Muscle layer of colon (tissue), 2 donors: ENCODE data around the gene PTPN22.
"Not testable (repeated sequence)": the region's sequence is repeated elsewhere in the genome, so short reads cannot be mapped to it uniquely, and the experiment has no call there.

Experiments
- H3K27ac ChIP-seq: one replicate; pipeline ENCODE4 v1.7.0; 2013; ENCODE audit warnings: low read depth, mild to moderate bottlenecking, low read length, moderate library complexity
- H3K27me3 ChIP-seq, 2 donors: one replicate each; pipeline ENCODE4 v1.7.0; 2013; ENCODE audit warnings: low read length in 2 of 2, mild to moderate bottlenecking in 2 of 2; ENCODE audit not compliant: insufficient read depth in 2 of 2, control insufficient read depth in 1 of 2
- H3K36me3 ChIP-seq: one replicate; pipeline ENCODE4 v1.7.0; 2013; ENCODE audit warnings: mild to moderate bottlenecking, low read length; ENCODE audit not compliant: insufficient read depth
- H3K4me1 ChIP-seq: one replicate; pipeline ENCODE4 v1.7.0; 2013; ENCODE audit warnings: mild to moderate bottlenecking, low read length; ENCODE audit not compliant: insufficient read depth
- H3K4me3 ChIP-seq, 2 donors: one replicate each; pipeline ENCODE4 v1.7.0; 2013; ENCODE audit warnings: low read length in 2 of 2, low read depth in 1 of 2, mild to moderate bottlenecking in 1 of 2, moderate library complexity in 1 of 2
- H3K9ac ChIP-seq: one replicate; pipeline ENCODE4 v1.7.0; 2013; ENCODE audit warnings: low read length
- H3K9me3 ChIP-seq: one replicate; pipeline ENCODE4 v1.7.0; 2013; ENCODE audit warnings: mild to moderate bottlenecking, low read length
- donor health status: abdominal sarcoma.
- donor health status: Adenocarcinoma of cecum.

PTPN22 gene

GRCh38 chr1:113859478-113860175 lies 11.9 kb downstream of the PTPN22 start:
- Histone ChIP-seq H3K9ac (no peak overlapping the region), H3K4me3 (no peak overlapping the region), H3K27ac (no peak overlapping the region)

GRCh38 chr1:113858982-113859381 lies 12.5 kb downstream of the PTPN22 start:
- Histone ChIP-seq H3K36me3 (no peaks in the 10 kb centered on the region), H3K9ac (no peak overlapping the region), H3K27ac (no peak overlapping the region), H3K27me3 (no peaks in the 10 kb centered on the region), H3K4me1 (no peaks in the 10 kb centered on the region), H3K4me3 (no peak overlapping the region), H3K9me3 (no peaks in the 10 kb centered on the region)

More at GRCh38 chr1:113859478-113860175, 11.9 kb downstream of the PTPN22 start:
- no peaks in the 10 kb centered on the region for H3K4me1 ChIP-seq
- H3K36me3 ChIP-seq: no peaks in the 10 kb centered on the region
- H3K27me3 ChIP-seq: no peaks in the 10 kb centered on the region
- no peaks in the 10 kb centered on the region for H3K9me3 ChIP-seq

- no peak overlapping the region for H3K4me3 ChIP-seq
- H3K27me3 ChIP-seq: no peaks in the 10 kb centered on the region
- no peaks in the 10 kb centered on the region for H3K36me3 ChIP-seq
- no peak overlapping the region for H3K27ac ChIP-seq
- no peaks in the 10 kb centered on the region for H3K4me1 ChIP-seq
- no peaks in the 10 kb centered on the region for H3K9me3 ChIP-seq
- no peak overlapping the region for H3K9ac ChIP-seq
Observed at GRCh38 chr1:113858418-113858817, 13.1 kb downstream of the PTPN22 start.

GRCh38 chr1:113857776-113858175 lies 13.7 kb downstream of the PTPN22 start:
- Histone ChIP-seq H3K36me3 (no peaks in the 10 kb centered on the region), H3K9me3 (no peaks in the 10 kb centered on the region), H3K27ac (no peak overlapping the region), H3K9ac (no peak overlapping the region), H3K27me3 (no peaks in the 10 kb centered on the region), H3K4me3 (no peak overlapping the region), H3K4me1 (no peaks in the 10 kb centered on the region)

- H3K27ac ChIP-seq: no peak overlapping the region
- no peak overlapping the region for H3K9ac ChIP-seq
- no peaks in the 10 kb centered on the region for H3K4me1 ChIP-seq
- no peak overlapping the region for H3K4me3 ChIP-seq
- no peaks in the 10 kb centered on the region for H3K27me3 ChIP-seq
- H3K9me3 ChIP-seq: no peaks in the 10 kb centered on the region
- no peaks in the 10 kb centered on the region for H3K36me3 ChIP-seq
Observed at GRCh38 chr1:113856401-113856790, 15.1 kb downstream of the PTPN22 start.

GRCh38 chr1:113855630-113856400 lies 15.7 kb downstream of the PTPN22 start:
- Histone ChIP-seq H3K27me3 (no peaks in the 10 kb centered on the region), H3K27ac (no peak overlapping the region)

GRCh38 chr1:113854234-113854633 lies 17.3 kb downstream of the PTPN22 start:
- no peak overlapping the region for H3K4me3 ChIP-seq

More at GRCh38 chr1:113855630-113856400, 15.7 kb downstream of the PTPN22 start:
- H3K36me3 ChIP-seq: no peaks in the 10 kb centered on the region
- no peaks in the 10 kb centered on the region for H3K4me1 ChIP-seq
- no peaks in the 10 kb centered on the region for H3K9me3 ChIP-seq
- H3K9ac ChIP-seq: no peak overlapping the region
- no peak overlapping the region for H3K4me3 ChIP-seq

GRCh38 chr1:113852694-113853093 lies 18.8 kb downstream of the PTPN22 start:
- H3K9me3 ChIP-seq, H3K36me3 ChIP-seq, H3K9ac ChIP-seq, H3K27ac ChIP-seq, H3K4me1 ChIP-seq, H3K27me3 ChIP-seq, H3K4me3 ChIP-seq: not testable (repeated sequence)

More at GRCh38 chr1:113854234-113854633, 17.3 kb downstream of the PTPN22 start:
- Histone ChIP-seq H3K27me3 (no peaks in the 10 kb centered on the region), H3K27ac (no peak overlapping the region), H3K36me3 (no peaks in the 10 kb centered on the region), H3K9ac (no peak overlapping the region), H3K9me3 (no peaks in the 10 kb centered on the region), H3K4me1 (no peaks in the 10 kb centered on the region)

GRCh38 chr1:113850127-113850796 lies 21.2 kb downstream of the PTPN22 start:
- H3K27ac ChIP-seq: no peak overlapping the region

GRCh38 chr1:113849072-113849471 lies 22.4 kb downstream of the PTPN22 start:
- no peak overlapping the region for H3K27ac ChIP-seq
- H3K4me3 ChIP-seq: no peak overlapping the region
- no peaks in the 10 kb centered on the region for H3K4me1 ChIP-seq
- H3K36me3 ChIP-seq: no peaks in the 10 kb centered on the region
- H3K9me3 ChIP-seq: no peaks in the 10 kb centered on the region
- no peak overlapping the region for H3K9ac ChIP-seq
- H3K27me3 ChIP-seq: no peaks in the 10 kb centered on the region

More at GRCh38 chr1:113850127-113850796, 21.2 kb downstream of the PTPN22 start:
- Histone ChIP-seq H3K36me3 (no peaks in the 10 kb centered on the region), H3K9ac (no peak overlapping the region), H3K4me1 (no peaks in the 10 kb centered on the region), H3K9me3 (no peaks in the 10 kb centered on the region), H3K27me3 (no peaks in the 10 kb centered on the region), H3K4me3 (no peak overlapping the region)

- Histone ChIP-seq H3K27me3 (no peaks in the 10 kb centered on the region), H3K4me1 (no peaks in the 10 kb centered on the region), H3K4me3 (no peak overlapping the region), H3K36me3 (no peaks in the 10 kb centered on the region), H3K9ac (no peak overlapping the region), H3K27ac (no peak overlapping the region), H3K9me3 (no peaks in the 10 kb centered on the region)
Observed at GRCh38 chr1:113846391-113847035, 25.0 kb downstream of the PTPN22 start.
